WTC11 (cell line): ENCODE measurements around the gene CHML. TPM values are rescaled to one million over a fixed set of nuclear protein-coding genes. Genes with fewer than 3 reads are reported as not detected.

Experiments
- ATAC-seq: fragments of 200-7000 bp; cut with Tn5 transposase; 2 replicates; pipeline ENCODE4 v1.10.0; 2021; ENCODE audit warnings: mild to moderate bottlenecking, moderate library complexity
- CTCF ChIA-PET: fragments of 300-600 bp; sonication (Branson Sonifier 250); formaldehyde crosslinking; loops from one replicate; lab custom pipeline; 2021; ENCODE audit warnings: antibody characterized with exemption; lab: Charles Lee
- POLR2A ChIA-PET: fragments of 350-600 bp; sonication (Branson Sonifier 250); formaldehyde crosslinking; loops from one replicate; lab custom pipeline; 2021; ENCODE audit warnings: antibody characterized with exemption; lab: Charles Lee
- DNase-seq: peaks from one replicate; pipeline ENCODE4 v3.0.0; 2021; ENCODE audit warnings: low spot score
- H3K27ac Mint-ChIP-seq: 2 replicates; pipeline ENCODE4 v1.8.0; 2021; ENCODE audit warnings: mixed read lengths
- H3K27me3 Mint-ChIP-seq: 2 replicates; pipeline ENCODE4 v1.8.0; 2021; ENCODE audit warnings: low read depth, mild to moderate bottlenecking, moderate library complexity, mixed read lengths
- H3K36me3 Mint-ChIP-seq: 2 replicates; pipeline ENCODE4 v1.8.0; 2021; ENCODE audit warnings: mixed read lengths
- H3K4me1 Mint-ChIP-seq: 2 replicates; pipeline ENCODE4 v1.8.0; 2022; ENCODE audit warnings: mixed read lengths
- H3K4me3 Mint-ChIP-seq: 2 replicates; pipeline ENCODE4 v1.8.0; 2021; ENCODE audit warnings: mild to moderate bottlenecking, moderate library complexity, mixed read lengths
- H3K9me3 Mint-ChIP-seq: 2 replicates; pipeline ENCODE4 v1.8.0; 2021; ENCODE audit warnings: mixed read lengths
- ATF1 ChIP-seq: sonication (generic); formaldehyde crosslinking; IDR thresholded peaks from 2 replicates; pipeline ENCODE4 v1.8.1; 2023; ENCODE audit warnings: mild to moderate bottlenecking, moderate library complexity, missing genetic modification reagents
- E2F5 ChIP-seq: sonication (generic); formaldehyde crosslinking; IDR thresholded peaks from 2 replicates; pipeline ENCODE4 v1.8.1; 2022; ENCODE audit warnings: mild to moderate bottlenecking, moderate library complexity, missing genetic modification reagents
- ELF4 ChIP-seq: sonication (generic); formaldehyde crosslinking; IDR thresholded peaks from 2 replicates; pipeline ENCODE4 v1.8.1; 2022; ENCODE audit warnings: low read depth, mild to moderate bottlenecking, moderate library complexity, missing genetic modification reagents
- GRHL2 ChIP-seq: fragments of 250-450 bp; sonication (Bioruptor Pico); IDR thresholded peaks from 2 replicates; pipeline ENCODE4 v1.8.0; 2022; ENCODE audit warnings: mild to moderate bottlenecking, moderate library complexity; ENCODE audit not compliant: insufficient replicate concordance, severe bottlenecking
- MYBL2 ChIP-seq: sonication (generic); formaldehyde crosslinking; IDR thresholded peaks from 2 replicates; pipeline ENCODE4 v1.8.1; 2023; ENCODE audit warnings: mild to moderate bottlenecking, moderate library complexity, missing genetic modification reagents
- PRDM15 ChIP-seq: sonication (generic); formaldehyde crosslinking; IDR thresholded peaks from 2 replicates; pipeline ENCODE4 v1.8.0; 2022; ENCODE audit warnings: missing genetic modification reagents
- SOX15 ChIP-seq: fragments of 250-450 bp; sonication (Bioruptor Pico); IDR thresholded peaks from 2 replicates; pipeline ENCODE4 v1.9.0; 2021; ENCODE audit warnings: mild to moderate bottlenecking
- SP1 ChIP-seq: sonication (generic); formaldehyde crosslinking; conservative IDR thresholded peaks from 2 replicates; pipeline ENCODE4 v1.8.1; 2022; ENCODE audit warnings: missing genetic modification reagents
- TCF7 ChIP-seq: sonication (generic); formaldehyde crosslinking; IDR thresholded peaks from 2 replicates; pipeline ENCODE4 v1.8.0; 2022; ENCODE audit warnings: mild to moderate bottlenecking, low read depth, missing genetic modification reagents, moderate library complexity
- TP53 ChIP-seq: sonication (generic); formaldehyde crosslinking; IDR thresholded peaks from 2 replicates; pipeline ENCODE4 v1.8.1; 2023; ENCODE audit warnings: mild to moderate bottlenecking, missing genetic modification reagents
- ZBTB21 ChIP-seq: sonication (generic); formaldehyde crosslinking; IDR thresholded peaks from 2 replicates; pipeline ENCODE4 v1.8.1; 2023; ENCODE audit warnings: mild to moderate bottlenecking, missing genetic modification reagents, borderline replicate concordance
- ZBTB43 ChIP-seq: sonication (generic); formaldehyde crosslinking; IDR thresholded peaks from 2 replicates; pipeline ENCODE4 v1.8.1; 2023; ENCODE audit warnings: mild to moderate bottlenecking, missing genetic modification reagents
- ZNF121 ChIP-seq: sonication (generic); formaldehyde crosslinking; IDR thresholded peaks from 2 replicates; pipeline ENCODE4 v1.8.0; 2023; ENCODE audit warnings: missing genetic modification reagents
- ZNF138 ChIP-seq: sonication (generic); formaldehyde crosslinking; conservative IDR thresholded peaks from 2 replicates; pipeline ENCODE4 v1.8.1; 2022; ENCODE audit warnings: mild to moderate bottlenecking, moderate library complexity, missing genetic modification reagents
- total RNA-seq: library from RNA; stranded (reverse); gene quantifications from 3 replicates; pipeline ENCODE4 v1.2.3, GENCODE V29; 2021
- TF ChIP-seq, protein P1 (sequence below): sonication (generic); formaldehyde crosslinking; IDR thresholded peaks from 2 replicates; pipeline ENCODE4 v1.8.0; 2022; ENCODE audit warnings: mild to moderate bottlenecking, missing genetic modification reagents
- TF ChIP-seq, protein P2 (sequence below): fragments of 250-450 bp; sonication (Bioruptor Pico); IDR thresholded peaks from 2 replicates; pipeline ENCODE4 v1.9.0; 2021; ENCODE audit warnings: mild to moderate bottlenecking
- TF ChIP-seq, protein P3 (sequence below): sonication (generic); formaldehyde crosslinking; IDR thresholded peaks from 2 replicates; pipeline ENCODE4 v1.8.1; 2023; ENCODE audit warnings: mild to moderate bottlenecking, missing genetic modification reagents, moderate library complexity

Gene CHML
- total RNA-seq, 1 experiment from 2014 or later: 53.5 TPM

- TF ChIP-seq, protein P1, sequence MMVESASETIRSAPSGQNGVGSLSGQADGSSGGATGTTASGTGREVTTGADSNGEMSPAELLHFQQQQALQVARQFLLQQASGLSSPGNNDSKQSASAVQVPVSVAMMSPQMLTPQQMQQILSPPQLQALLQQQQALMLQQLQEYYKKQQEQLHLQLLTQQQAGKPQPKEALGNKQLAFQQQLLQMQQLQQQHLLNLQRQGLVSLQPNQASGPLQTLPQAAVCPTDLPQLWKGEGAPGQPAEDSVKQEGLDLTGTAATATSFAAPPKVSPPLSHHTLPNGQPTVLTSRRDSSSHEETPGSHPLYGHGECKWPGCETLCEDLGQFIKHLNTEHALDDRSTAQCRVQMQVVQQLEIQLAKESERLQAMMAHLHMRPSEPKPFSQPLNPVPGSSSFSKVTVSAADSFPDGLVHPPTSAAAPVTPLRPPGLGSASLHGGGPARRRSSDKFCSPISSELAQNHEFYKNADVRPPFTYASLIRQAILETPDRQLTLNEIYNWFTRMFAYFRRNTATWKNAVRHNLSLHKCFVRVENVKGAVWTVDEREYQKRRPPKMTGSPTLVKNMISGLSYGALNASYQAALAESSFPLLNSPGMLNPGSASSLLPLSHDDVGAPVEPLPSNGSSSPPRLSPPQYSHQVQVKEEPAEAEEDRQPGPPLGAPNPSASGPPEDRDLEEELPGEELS (CRISPR knock-in tag): no peak
These were observed 17.5 kb downstream of the CHML start (continued) for GRCh38 chr1:241622669-241623068.

DNA sequence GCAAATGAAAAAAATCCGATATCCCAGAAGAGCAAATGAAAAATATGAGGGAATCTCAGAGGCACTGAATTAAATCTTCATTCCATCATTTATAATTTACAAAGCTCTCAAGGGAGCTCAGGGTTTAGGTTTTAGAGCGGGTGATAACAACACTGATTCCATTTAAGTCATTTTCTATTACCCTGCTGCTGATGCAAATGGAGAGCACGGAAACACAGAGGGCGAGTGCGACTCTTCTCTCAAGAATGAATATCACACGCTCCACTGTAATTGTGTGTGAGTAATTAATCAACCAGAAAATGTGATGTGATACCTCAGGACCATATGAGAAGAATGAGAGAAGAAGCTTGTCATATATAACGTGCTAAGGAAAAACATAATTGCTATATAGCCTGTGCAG, 22.7 kb downstream of the CHML start:
- Mint-ChIP-seq H3K36me3 (no peaks in the 10 kb centered on the region), H3K27ac (no peak overlapping the region), H3K4me1 (no peaks in the 10 kb centered on the region), H3K9me3 (no peaks in the 10 kb centered on the region), H3K27me3 (no peaks in the 10 kb centered on the region), H3K4me3 (no peak overlapping the region)
- ChIA-PET CTCF (no interaction called here), POLR2A (interaction anchor here (0.6 kb wide), 1 partner anchor 894 kb away, joined by 5 read pairs; no protein-coding TSS in a partner anchor)
- TF ChIP-seq ZBTB43 (CRISPR knock-in tag): no peak
- TF ChIP-seq SP1 (CRISPR knock-in tag): no peak
- TF ChIP-seq, protein P2, sequence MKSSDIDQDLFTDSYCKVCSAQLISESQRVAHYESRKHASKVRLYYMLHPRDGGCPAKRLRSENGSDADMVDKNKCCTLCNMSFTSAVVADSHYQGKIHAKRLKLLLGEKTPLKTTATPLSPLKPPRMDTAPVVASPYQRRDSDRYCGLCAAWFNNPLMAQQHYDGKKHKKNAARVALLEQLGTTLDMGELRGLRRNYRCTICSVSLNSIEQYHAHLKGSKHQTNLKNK (CRISPR knock-in tag): no peak
- DNase-seq (no peak), ATAC-seq (no peak)

DNA sequence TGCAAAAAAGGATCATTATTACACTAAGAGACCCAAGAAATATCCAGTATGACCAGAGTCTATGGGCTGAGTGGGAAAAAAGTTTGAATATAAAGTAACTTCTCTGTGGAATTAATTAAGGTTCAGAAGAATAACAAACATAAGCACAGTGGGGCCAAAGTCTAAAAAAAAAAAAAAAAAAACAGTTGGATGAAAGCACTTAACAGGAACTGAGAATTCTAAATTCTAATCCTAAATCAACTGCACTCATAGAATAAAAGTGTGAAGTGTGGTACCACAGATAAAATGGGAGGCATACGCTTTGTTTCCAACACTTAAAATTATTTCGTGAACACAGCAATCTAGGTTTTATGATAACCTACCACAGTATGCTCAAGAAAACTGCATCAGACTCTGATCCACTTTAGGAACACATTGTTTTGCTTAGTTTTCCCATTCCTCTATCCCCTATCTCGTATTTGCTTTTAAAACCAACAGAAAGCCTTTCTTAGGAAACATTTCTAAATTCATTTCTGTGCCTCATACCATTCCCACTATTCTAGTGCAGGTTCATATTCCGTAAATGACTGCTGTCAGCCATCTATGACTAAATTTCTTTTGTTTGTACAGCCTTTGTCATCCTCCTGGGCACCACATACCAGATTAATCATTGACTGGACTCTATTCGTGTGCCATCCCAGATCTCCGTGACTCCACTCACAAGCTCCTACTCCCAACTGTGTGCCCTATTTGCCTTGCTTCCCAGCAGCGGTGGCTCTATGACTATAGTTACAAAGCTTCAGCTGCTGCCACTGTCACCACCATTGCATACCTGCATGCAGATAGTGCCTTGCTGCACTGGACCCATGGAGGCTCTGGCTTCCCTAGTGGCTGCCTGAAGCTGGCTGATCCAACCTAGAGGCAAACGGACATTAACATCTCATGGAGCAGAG, 24.9 kb downstream of the CHML start:
- H3K9me3 Mint-ChIP-seq: no peaks in the 10 kb centered on the region
- H3K27ac Mint-ChIP-seq: no peak overlapping the region
- TF ChIP-seq ZNF138 (CRISPR knock-in tag) (no peak), ATF1 (CRISPR knock-in tag) (no peak), ELF4 (CRISPR knock-in tag) (no peak), PRDM15 (CRISPR knock-in tag) (no peak), TCF7 (no peak), GRHL2 (CRISPR knock-in tag) (no peak), SOX15 (CRISPR knock-in tag) (no peak), MYBL2 (no peak), E2F5 (no peak), TP53 (CRISPR knock-in tag) (no peak), ZBTB21 (no peak), ZNF121 (CRISPR knock-in tag) (no peak)
- TF ChIP-seq, protein P3, sequence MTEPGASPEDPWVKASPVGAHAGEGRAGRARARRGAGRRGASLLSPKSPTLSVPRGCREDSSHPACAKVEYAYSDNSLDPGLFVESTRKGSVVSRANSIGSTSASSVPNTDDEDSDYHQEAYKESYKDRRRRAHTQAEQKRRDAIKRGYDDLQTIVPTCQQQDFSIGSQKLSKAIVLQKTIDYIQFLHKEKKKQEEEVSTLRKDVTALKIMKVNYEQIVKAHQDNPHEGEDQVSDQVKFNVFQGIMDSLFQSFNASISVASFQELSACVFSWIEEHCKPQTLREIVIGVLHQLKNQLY (CRISPR knock-in tag): no peak
- no peaks in the 10 kb centered on the region for H3K4me1 Mint-ChIP-seq
- ATAC-seq (no peak), DNase-seq (no peak)
- ChIA-PET POLR2A (no interaction called here), CTCF (interaction anchor here (2.3 kb wide), 1 partner anchor 10 kb away, joined by 6 read pairs; no protein-coding TSS in a partner anchor)
- no peaks in the 10 kb centered on the region for H3K36me3 Mint-ChIP-seq
- H3K27me3 Mint-ChIP-seq: no peaks in the 10 kb centered on the region
- H3K4me3 Mint-ChIP-seq: no peak overlapping the region
